ENCODE data around the gene ITIH4.
"Not testable (repeated sequence)": the region's sequence is repeated elsewhere in the genome, so short reads cannot be mapped to it uniquely, and the experiment has no call there.

ITIH4 gene

DNA sequence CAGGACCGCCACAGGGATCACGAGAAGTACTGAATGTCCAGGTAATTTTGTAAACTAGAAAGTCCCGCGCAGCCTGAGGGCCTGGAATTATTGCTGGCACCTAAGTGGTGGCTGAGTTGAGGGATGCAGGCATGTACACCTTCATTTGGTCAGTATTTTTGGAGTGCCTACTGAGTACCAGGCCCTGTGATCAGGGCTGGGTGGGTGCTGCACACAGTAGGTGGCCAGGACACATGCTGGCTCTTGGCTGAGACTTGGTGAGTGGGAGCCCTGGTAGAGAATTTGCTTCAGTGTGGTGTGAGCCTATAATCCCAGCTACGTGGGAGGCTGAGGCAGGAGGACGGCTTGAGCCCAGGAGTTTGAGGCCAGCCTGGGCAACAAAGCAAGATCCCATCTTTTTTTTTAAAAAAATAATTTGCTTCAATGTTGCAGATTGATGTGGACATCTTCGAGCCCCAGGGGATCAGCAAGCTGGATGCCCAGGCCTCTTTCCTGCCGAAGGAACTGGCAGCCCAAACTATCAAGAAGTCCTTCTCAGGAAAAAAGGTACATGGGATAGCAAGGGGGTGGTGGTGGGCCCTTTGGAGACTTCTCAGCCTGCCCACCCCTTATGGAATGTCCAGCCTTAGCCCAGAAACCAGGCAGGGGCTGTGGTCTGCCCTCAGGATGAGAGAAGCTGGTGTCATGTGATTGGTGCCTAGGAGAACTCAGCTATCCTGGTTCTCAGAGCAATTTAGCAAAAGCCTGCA lies 50.5 kb downstream of the ITIH4 start:
- DNase-seq: no peak

- peak; percentile 83 for DNase-seq
Observed at GRCh38 chr3:52779011-52779836, 51.2 kb downstream of the ITIH4 start.

DNA sequence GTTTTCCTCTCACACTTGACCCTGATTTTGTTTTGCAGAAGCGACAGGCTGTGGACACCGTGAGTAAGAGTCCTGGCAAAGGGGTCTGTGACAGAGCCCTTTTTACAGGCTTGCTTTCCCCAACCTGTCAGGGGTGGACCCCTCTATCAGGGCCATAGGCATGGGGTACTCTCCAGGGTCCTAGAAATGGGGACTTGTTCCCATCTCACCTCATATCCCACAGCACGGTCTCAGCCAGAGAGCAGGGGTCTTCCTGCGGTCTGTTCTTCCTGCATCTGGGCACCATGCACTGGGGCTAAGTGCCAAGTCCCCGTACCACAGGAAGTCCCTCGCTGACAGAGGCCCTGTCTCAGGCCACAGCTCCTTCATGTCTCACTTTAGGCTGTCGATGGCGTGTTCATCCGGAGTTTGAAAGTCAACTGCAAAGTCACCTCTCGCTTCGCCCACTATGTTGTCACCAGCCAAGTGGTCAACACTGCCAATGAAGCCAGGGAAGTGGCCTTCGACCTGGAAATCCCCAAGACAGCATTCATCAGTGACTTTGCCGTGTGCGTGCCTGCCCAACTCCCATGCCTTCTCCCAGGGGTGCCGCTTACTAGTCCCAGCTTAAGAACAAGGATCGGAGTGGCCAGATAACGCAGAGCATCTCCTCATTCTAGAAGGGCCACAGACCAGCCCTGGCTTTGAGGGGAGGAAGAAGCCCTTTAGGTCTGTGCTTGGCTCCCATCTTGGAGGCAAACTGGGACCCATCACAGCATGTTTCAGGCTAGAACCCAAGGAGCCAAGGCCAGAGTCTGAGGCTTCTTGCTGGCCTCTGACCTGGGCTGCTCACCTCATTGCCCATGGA lies 52.3 kb downstream of the ITIH4 start:
- DNase-seq: peak; percentile 45

DNA sequence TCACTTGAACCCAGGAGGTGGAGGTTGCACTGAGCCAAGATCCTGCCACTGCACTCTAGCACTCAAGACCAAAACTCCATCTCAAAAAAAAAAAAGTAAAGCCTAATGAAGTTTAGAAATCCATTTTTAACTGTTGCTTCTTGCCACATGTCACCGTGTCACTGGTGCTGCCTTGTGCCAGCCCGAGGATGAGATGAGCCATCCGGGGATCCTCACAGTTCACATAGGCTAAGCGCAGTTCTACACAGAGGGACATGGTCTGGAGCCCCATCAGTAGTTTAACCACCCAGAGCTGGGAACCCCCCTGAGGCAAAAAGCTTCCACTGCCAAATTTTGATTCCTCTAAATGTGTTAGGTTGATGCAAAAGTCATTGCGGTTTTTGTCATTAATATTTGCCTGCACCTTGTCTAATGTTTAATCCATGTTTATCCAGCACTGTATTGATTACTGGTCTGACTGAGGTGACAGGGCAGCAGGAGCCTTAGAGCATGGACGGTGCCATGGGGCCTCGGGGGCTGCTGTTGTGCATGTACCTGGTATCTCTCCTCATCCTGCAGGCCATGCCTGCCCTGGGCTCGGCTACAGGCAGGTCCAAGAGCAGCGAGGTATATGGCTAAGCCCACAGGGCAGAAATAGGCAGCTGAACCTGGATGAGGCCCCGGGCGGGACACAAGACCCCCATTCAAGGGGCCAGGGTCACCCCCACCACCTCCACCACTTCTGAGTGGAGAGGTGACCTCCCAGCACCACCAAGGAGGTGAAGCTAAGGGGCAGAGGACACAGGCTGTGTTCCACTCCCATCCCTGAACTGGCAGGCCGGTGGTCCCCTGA lies 53.1 kb downstream of the ITIH4 start, which contains the start of gene ITIH1:
ITIH1 (plus strand) TSS at position 473 of the 832 bp plus-strand sequence; CDS start at position 490, 17 bp downstream.
- no peak for DNase-seq

- not testable (repeated sequence) for DNase-seq
Observed at GRCh38 chr3:52776486-52776885, 54.0 kb downstream of the ITIH4 start.

DNA sequence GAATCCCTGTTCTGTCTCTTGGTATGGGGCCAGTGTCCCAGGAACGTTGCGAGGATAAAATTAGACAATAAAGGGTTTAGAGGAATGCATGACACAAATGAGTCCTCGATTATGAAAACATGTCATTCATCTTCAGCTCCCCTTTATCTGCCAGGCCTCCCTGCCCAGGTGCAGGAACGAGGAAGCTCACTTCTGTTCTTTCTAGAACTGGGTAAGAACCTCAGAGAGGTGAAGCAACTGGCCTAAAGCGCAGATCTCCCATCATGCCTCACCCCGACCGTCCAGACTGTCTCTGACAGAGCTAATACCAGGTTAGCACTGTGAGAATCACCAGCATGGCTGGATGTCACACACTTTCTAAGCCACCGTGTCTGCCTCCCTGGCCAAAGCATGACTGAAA lies 54.6 kb downstream of the ITIH4 start:
- DNase-seq: no peak

DNA sequence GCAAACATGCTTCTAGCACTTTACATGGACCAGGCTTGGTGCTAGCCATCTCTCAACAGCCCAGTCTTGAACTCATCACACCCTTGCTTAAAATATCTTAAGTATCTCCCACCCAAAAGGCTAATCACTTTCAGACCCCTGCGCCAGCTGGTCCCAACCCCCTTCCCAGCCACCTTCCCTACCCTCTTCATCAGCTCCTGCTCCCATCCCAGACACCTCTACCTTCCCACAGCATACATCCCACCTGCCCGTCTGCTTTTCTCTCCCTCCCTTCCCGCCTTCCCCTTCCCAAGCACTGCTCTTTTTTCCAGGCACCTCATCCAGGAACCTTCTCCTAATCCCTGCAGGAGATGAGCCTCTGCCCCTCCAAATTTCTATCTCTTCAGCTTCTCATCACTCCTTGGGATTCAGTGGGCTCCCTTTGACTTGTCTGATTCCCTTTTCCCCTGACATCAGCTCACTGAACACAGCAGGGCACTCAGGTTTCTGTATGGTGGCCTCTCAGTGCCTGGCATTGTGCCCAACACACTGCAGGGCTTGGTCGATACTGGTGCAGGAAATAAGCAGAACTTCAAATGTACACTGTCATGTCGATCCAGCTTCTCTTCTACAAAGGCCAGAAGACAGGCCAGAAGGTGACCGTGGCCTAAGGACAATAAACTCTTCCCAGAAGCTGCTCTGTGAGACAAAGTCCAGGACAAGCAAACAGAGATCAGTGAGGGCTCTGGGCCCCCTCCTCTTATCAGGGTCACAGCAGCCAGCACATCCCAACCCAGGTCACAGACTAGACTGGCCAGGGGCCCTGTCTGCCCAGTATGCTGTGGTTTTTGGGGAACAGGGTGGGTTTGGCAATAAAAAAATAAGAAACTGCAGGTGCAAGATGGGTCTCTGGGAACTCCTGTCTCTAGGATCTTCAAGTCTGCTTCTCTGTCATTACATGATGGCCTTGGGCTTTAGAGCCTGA lies 55.3 kb downstream of the ITIH4 start:
- peak; percentile 45 for DNase-seq

DNA sequence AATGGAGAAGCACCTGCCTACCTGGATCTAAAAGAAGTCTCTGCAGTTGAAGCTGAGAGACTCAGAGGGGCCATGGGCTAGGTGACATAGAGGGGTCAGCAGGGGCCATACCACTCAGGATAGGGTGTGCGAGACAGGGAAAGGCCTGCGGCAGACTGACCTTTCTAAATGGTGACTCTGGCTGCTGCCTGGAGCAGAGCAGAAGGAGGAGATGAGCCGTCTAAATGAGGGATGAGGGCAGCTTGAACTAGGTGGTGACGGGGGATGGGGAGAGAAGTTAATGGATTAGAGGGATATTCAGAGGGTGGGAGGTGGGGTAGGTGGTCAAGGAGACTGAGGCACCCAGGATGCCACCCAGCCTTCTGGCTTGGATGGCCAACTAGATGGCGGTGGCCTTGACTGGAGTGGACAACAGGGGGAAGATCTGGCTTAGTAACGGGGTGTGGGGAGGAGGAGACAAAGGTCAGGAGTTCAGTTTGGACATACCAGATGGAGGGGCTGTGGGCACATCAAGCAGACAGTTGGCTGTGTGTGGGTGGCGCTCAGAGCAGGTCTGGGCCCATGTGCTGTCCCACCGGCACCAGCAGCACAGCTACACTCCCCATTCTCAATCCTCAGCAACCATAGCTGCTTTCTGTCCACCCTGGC lies 56.3 kb downstream of the ITIH4 start:
- no peak for DNase-seq

DNA sequence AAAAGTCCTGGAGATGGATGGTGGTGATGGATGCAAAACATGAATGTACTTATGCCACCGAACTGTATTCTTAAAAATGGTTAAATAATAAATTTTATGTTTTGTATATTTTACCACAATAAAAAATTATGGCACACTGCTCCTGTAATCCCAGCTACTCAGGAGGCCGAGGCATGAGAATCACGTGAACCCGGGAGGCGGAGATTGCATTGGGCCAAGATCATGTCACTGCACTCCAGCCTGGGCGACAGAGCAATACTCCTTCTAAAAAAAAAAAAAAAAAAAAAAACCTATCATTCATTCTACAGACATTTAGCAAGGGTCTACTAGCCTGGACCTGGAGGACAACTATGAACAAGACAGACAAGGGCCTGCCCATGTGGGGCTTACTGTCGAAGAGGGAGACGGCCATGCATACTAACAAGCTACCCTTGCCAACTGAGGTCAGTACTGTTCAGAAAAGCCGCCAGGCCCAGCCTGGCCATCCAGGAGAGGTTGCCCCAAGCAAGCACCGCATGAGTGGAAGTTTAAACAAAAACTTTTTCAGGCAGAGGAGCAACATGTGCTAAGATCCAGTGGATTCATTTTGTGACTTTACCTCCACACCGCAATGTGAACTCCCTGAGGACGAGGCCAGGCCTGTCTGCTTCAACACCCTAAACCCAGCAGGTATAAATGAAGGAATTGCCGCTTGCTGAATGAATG lies 57.0 kb downstream of the ITIH4 start:
- DNase-seq: no peak

DNA sequence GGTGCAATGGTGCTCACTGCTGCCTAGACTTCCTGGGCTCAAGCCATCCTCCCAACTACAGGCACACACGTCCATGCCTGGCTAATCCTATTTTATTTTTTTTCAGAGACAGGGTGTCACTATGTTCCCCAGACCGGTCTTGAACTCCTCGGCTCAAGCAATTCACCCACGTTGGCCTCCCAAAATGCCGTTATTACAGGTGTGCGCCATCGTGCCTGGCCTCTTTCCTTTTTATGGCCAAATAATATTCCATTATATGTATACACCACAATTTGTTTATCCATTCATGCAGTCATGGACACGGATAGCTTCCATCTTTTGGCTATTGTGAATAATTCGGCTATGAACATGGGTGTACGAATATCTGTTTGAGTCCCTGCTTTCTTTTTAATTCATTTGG lies 58.8 kb downstream of the ITIH4 start:
- no peak for DNase-seq

- DNase-seq: no peak
Observed at GRCh38 chr3:52771334-52771681, 59.2 kb downstream of the ITIH4 start.

- DNase-seq: peak; percentile 98
Observed at GRCh38 chr3:52770496-52771333, 59.8 kb downstream of the ITIH4 start, which contains the start of gene NEK4. TSS of gene NEK4 (minus strand) at chr3:52770940. CDS start at chr3:52770746, 194 bp downstream.

DNA sequence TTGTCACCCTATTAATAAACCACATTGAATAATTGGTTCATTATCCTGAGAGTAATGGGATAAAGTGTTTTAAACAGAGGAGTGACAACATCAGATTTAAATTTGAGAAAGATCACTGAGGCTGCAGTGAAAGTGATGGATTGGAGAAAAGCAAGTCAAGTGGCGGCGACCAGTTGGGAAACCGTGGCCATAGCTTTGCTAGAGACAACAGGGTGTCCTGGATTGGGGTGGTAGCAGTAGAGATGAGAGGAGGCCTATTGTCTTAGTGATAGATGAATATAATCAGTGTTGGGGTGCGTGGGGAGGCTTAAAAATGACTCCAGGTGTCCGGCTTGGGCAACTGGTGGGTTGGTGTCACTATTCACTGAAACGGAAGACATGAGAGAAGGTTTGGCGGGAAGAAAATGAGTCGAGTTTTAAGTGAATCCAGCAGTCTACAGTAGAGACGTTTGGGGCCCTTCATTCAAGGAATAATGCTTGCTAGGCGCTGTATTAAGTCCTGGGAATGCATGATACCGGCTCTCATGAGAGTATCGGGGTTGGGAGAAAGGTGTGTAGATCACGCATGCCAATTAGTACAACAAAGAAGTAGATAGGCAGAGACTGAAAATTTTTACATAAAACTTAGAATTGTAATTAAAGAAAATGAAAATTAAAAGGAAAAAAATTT lies 60.6 kb downstream of the ITIH4 start:
- DNase-seq: no peak

DNA sequence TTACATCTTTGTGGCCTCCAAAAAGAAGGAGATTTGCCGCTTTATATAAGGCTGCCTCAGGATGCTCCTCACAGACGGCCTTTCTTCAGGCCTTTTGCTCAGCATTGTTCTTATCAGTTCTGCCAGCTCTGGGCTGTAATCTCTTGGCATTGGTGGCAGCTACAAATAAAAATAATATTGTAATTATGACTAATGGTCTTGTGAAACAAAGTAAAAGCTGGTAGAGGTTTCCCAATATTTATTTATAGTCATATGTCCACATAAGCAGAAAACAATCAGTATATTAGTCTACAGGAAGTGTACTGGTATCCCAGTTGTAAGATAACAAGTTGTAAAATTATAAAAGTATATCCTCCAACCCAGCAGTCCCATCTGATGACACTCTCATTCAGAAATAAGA lies 67.0 kb downstream of the ITIH4 start:
- peak; percentile 64 for DNase-seq

All from suppressor macrophage treated with lipopolysaccharide for 4 hours (primary cell).